ENCODE measurements around the gene KRTAP12-2. TPM values are rescaled to one million over a fixed set of nuclear protein-coding genes. Genes with fewer than 3 reads are reported as not detected.
"Not testable (repeated sequence)": the region's sequence is repeated elsewhere in the genome, so short reads cannot be mapped to it uniquely, and the experiment has no call there.

KRTAP12-2 gene
- total and polyA plus RNA-seq, 2 donors from 2014 or later, result not detected

DNA sequence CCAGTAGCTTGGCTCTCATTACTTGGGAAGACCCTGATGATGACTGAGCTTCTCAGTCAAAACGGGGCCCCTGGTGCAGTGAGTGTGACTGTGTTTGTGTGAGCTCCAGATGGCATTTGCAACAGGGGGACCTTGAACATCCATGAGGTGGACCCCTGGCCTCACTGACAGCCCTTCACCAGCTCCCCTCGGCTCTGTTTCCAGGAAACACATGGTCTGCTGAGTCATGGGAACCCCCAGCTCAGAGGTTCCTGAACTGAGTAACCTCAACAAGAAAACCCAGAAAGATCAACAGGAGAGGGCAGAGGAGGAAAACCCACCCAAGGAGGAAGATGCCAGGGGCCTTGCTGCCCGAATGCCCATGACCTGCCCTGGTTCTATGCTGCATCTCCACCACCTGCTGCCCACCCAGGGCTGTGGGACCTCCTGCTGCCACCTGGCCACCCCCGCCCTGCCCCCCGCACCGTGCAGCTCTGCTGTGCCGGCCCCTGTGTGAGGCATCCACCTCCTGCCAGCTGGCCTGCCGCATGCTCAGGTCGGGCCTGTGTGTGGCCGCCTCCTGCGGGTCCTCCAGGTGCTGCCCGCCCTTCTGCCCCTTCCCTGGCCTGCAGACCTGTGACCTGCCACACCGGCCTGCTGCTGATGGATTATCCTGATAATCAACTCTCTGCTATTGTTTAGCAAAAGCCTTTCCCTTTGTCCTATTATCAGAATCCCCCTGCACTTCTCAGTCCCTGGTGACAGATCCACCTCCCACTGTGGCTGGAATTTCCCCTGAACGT lies 19.5 kb upstream of the KRTAP12-2 start:
- TF ChIP-seq, protein P1, sequence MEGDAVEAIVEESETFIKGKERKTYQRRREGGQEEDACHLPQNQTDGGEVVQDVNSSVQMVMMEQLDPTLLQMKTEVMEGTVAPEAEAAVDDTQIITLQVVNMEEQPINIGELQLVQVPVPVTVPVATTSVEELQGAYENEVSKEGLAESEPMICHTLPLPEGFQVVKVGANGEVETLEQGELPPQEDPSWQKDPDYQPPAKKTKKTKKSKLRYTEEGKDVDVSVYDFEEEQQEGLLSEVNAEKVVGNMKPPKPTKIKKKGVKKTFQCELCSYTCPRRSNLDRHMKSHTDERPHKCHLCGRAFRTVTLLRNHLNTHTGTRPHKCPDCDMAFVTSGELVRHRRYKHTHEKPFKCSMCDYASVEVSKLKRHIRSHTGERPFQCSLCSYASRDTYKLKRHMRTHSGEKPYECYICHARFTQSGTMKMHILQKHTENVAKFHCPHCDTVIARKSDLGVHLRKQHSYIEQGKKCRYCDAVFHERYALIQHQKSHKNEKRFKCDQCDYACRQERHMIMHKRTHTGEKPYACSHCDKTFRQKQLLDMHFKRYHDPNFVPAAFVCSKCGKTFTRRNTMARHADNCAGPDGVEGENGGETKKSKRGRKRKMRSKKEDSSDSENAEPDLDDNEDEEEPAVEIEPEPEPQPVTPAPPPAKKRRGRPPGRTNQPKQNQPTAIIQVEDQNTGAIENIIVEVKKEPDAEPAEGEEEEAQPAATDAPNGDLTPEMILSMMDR (IDR thresholded peaks at IDR 0.05; ENCODE audit: borderline replicate concordance, extremely low read depth, insufficient read depth), result no peak
- Histone ChIP-seq H3K4me3 (ENCODE audit: low read length in 3 of 3) (no peak overlapping the region), H3K27ac (ENCODE audit: low read depth in 2 of 2, low read length in 2 of 2) (no peak overlapping the region), H3K36me3 (ENCODE audit: control insufficient read depth in 2 of 3, insufficient read depth in 3 of 3, low read length in 3 of 3) (no peaks in the 10 kb centered on the region), H3K9ac (ENCODE audit: low read length in 3 of 3) (no peak overlapping the region), H3K9me3 (ENCODE audit: control insufficient read depth in 2 of 3, insufficient read depth in 1 of 3, low read length in 3 of 3) (no peaks in the 10 kb centered on the region), H3K27me3 (ENCODE audit: control insufficient read depth, insufficient read depth, low read length) (no peaks in the 10 kb centered on the region), H3K4me1 (ENCODE audit: control insufficient read depth in 2 of 3, insufficient read depth in 2 of 3, low read depth in 1 of 3, low read length in 3 of 3) (no peaks in the 10 kb centered on the region)
- FAIRE-seq (no peak), DNase-seq (peak in 1 of 5 donors; percentile 61)
- intact Hi-C loops (cut with DNase I), result no loop called here

DNA sequence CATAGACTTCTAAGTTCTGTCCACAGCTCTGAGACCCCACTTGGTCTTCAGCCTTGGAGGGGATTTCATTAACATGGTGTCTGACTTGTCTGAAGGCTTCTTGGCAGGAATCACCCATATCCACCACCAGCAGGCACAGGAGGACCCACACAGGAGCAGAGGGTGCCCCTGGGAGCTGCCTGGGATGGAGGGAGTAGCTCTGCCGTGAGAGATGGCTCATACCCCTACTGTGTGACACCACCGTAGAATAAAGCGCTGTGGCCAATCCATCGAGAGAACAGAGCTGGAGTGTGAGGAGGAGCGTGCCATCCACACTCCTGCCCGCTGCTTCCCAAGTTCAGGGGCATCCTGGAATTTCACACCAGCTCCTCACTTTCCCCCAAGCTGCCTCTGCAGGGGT lies 18.3 kb upstream of the KRTAP12-2 start:
- DNase-seq; H3K9me3 ChIP-seq (ENCODE audit: control insufficient read depth in 2 of 3, insufficient read depth in 1 of 3, low read length in 3 of 3); intact Hi-C loops (cut with DNase I): not testable (repeated sequence)

DNA sequence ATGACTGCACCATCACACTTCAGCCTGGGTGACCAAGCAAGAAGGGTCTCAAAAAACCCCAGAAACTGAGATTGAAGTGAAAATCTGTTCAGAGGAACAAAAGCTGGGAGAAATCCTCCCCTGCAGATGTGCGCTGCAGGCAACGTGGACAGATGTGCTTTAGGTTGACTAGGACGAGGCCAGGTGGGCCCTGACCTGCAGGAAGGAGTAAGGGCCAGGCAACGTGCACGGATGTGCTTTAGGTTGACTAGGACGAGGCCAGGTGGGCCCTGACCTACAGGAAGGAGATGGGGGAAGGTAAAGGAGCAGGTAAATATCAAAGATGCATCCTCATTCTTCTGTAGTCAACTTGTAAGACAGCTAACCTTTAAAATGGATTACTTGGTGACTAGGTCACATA lies 17.8 kb upstream of the KRTAP12-2 start:
- DNase-seq, result peak in 1 of 5 donors; percentile 28
- no peak overlapping the region for H3K27ac ChIP-seq (ENCODE audit: low read depth in 2 of 2, low read length in 2 of 2)
- H3K4me3 ChIP-seq (ENCODE audit: low read length in 3 of 3), result no peak overlapping the region
- H3K4me1 ChIP-seq (ENCODE audit: control insufficient read depth in 2 of 3, insufficient read depth in 2 of 3, low read depth in 1 of 3, low read length in 3 of 3), result no peaks in the 10 kb centered on the region
- TF ChIP-seq, protein P1 (IDR thresholded peaks at IDR 0.05; ENCODE audit: borderline replicate concordance, extremely low read depth, insufficient read depth), result no peak
- H3K9me3 ChIP-seq (ENCODE audit: control insufficient read depth in 2 of 3, insufficient read depth in 1 of 3, low read length in 3 of 3), result no peaks in the 10 kb centered on the region
- no peak for FAIRE-seq
- no peaks in the 10 kb centered on the region for H3K36me3 ChIP-seq (ENCODE audit: control insufficient read depth in 2 of 3, insufficient read depth in 3 of 3, low read length in 3 of 3)
- intact Hi-C loops (cut with DNase I), result no loop called here
- H3K27me3 ChIP-seq (ENCODE audit: control insufficient read depth, insufficient read depth, low read length), result no peaks in the 10 kb centered on the region
- H3K9ac ChIP-seq (ENCODE audit: low read length in 3 of 3), result no peak overlapping the region

More for the DNA sequence above, 18.3 kb upstream of the KRTAP12-2 start:
- not testable (repeated sequence) for H3K27me3 ChIP-seq (ENCODE audit: control insufficient read depth, insufficient read depth, low read length); H3K4me3 ChIP-seq (ENCODE audit: low read length in 3 of 3); H3K27ac ChIP-seq (ENCODE audit: low read depth in 2 of 2, low read length in 2 of 2); FAIRE-seq; H3K4me1 ChIP-seq (ENCODE audit: control insufficient read depth in 2 of 3, insufficient read depth in 2 of 3, low read depth in 1 of 3, low read length in 3 of 3); H3K9ac ChIP-seq (ENCODE audit: low read length in 3 of 3); H3K36me3 ChIP-seq (ENCODE audit: control insufficient read depth in 2 of 3, insufficient read depth in 3 of 3, low read length in 3 of 3)

DNA sequence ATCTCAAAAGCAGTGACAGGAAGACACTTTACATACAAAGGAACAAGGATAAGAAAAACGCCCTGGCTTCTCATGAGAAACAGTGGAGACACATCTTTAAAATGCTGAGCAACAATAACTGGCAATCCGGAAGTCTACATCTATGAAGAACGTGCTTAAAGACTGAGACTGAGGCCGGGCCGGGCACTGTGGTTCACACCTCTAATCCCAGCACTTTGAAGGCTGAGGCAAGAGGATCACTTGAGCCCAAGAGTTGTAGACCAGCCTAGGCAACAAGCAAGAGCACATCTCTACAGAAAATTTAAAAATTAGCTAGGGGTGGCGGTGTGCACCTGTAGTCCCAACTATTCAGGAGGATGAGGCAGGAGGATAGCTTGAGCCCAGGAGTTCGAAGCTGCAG lies 17.4 kb upstream of the KRTAP12-2 start:
- FAIRE-seq, result no peak
- intact Hi-C loops (cut with DNase I), result no loop called here

More for the DNA sequence above, 17.4 kb upstream of the KRTAP12-2 start:
- no peaks in the 10 kb centered on the region for H3K4me1 ChIP-seq (ENCODE audit: control insufficient read depth in 2 of 3, insufficient read depth in 2 of 3, low read depth in 1 of 3, low read length in 3 of 3)
- peak in 1 of 5 donors; percentile 19 for DNase-seq
- H3K9me3 ChIP-seq (ENCODE audit: control insufficient read depth in 2 of 3, insufficient read depth in 1 of 3, low read length in 3 of 3), result no peaks in the 10 kb centered on the region
- no peaks in the 10 kb centered on the region for H3K27me3 ChIP-seq (ENCODE audit: control insufficient read depth, insufficient read depth, low read length)
- no peak overlapping the region for H3K27ac ChIP-seq (ENCODE audit: low read depth in 2 of 2, low read length in 2 of 2)
- no peak overlapping the region for H3K9ac ChIP-seq (ENCODE audit: low read length in 3 of 3)
- no peaks in the 10 kb centered on the region for H3K36me3 ChIP-seq (ENCODE audit: control insufficient read depth in 2 of 3, insufficient read depth in 3 of 3, low read length in 3 of 3)
- TF ChIP-seq, protein P1 (IDR thresholded peaks at IDR 0.05; ENCODE audit: borderline replicate concordance, extremely low read depth, insufficient read depth), result no peak
- no peak overlapping the region for H3K4me3 ChIP-seq (ENCODE audit: low read length in 3 of 3)
